LNCaP clone FGC (cell line): ENCODE data around the gene SHF.
A peak's percentile ranks its signal among the peaks of the same experiment; 100 is the strongest.
"Not testable (repeated sequence)": the region's sequence is repeated elsewhere in the genome, so short reads cannot be mapped to it uniquely, and the experiment has no call there.

Experiments used
- DNase-seq: peaks from one replicate; pipeline ENCODE4 v3.0.0-alpha.2; 2011; ENCODE audit warnings: low read depth
- H3K4me3 ChIP-seq: 2 replicates; pipeline ENCODE4 v1.5.1; 2011; ENCODE audit warnings: mild to moderate bottlenecking, low read depth, low read length, control low read depth
- TF ChIP-seq, protein P1 (sequence below): IDR thresholded peaks from 2 replicates; pipeline ENCODE4 v1.5.1; 2012; ENCODE audit warnings: mild to moderate bottlenecking; ENCODE audit not compliant: control insufficient read depth, insufficient read depth; ENCODE audit errors: extremely low read depth

SHF gene

DNA sequence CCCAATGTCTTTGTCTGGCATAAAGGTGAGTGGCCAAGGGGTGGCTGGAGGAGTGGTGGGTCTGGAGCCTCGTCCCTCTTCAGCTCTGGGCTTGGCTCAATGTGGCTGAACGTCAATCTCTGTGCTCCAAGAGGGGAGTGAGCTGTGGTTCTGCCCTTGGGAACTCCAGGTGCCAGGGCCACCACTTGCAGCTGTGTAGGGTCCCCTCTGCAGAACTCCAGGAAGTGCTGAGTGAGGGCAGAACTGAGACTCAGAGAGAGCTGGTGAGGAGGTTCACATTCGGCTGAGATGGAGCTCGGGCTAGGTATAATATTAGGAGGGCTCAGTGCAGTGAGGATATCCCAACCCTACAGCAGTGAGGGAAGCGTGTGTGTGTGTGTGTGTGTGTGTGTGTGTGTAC, 46.4 kb downstream of the SHF start:
- TF ChIP-seq, protein P1, sequence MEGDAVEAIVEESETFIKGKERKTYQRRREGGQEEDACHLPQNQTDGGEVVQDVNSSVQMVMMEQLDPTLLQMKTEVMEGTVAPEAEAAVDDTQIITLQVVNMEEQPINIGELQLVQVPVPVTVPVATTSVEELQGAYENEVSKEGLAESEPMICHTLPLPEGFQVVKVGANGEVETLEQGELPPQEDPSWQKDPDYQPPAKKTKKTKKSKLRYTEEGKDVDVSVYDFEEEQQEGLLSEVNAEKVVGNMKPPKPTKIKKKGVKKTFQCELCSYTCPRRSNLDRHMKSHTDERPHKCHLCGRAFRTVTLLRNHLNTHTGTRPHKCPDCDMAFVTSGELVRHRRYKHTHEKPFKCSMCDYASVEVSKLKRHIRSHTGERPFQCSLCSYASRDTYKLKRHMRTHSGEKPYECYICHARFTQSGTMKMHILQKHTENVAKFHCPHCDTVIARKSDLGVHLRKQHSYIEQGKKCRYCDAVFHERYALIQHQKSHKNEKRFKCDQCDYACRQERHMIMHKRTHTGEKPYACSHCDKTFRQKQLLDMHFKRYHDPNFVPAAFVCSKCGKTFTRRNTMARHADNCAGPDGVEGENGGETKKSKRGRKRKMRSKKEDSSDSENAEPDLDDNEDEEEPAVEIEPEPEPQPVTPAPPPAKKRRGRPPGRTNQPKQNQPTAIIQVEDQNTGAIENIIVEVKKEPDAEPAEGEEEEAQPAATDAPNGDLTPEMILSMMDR, result no peak
- H3K4me3 ChIP-seq, result no peak overlapping the region
- DNase-seq, result no peak

DNA sequence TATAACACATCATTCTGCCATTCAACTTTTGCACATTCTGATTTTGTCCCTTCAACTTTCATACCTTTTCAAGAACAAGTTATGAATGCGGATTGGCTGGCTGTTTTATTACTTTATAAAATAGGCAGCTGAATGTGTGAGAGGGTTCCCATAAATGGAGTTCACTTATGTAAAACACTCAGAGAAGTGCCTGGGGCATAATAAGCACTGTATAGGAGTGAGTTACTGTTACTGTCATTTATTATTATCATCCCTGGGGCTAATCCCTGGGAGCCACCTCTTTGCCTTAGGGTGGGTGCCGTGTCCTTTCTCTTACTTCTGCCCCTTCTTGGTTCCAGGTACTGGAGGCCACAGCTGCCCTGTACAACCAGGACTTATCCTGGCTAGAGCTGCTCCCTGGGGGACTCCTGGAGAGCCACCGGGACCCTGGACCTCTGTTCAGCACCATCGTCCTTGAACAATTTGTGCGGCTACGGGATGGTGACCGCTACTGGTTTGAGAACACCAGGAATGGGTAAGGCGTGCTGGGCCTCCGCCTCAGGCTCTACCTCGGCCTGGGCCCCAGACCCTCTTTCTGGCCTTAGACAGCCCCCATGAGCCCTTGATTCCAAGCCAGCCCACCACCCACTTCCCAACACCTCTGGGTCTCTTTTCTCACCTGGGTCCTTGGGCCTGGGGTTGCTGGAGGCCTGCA, 47.1 kb downstream of the SHF start:
- TF ChIP-seq, protein P1, result no peak
- no peak for DNase-seq
- H3K4me3 ChIP-seq, result no peak overlapping the region

DNA sequence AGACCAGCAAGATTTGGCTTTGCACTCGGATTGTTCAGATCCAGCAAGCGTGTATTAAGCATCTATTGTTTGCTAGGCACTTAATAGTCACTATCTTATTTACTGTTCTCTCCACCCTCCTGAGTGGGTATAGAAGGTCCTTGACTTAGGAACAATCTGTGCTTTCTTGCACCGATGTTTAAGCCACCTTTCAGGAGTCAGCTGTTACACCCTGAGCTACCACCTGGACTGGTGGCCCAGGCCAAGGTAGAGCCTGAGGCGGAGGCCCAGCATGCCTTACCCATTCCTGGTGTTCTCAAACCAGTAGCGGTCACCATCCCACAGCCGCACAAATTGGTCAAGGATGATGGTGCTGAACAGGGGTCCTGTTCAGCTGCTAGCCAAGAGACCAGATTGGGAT, 48.0 kb downstream of the SHF start:
- DNase-seq, result peak; percentile 70
- TF ChIP-seq, protein P1, result no peak
- no peak overlapping the region for H3K4me3 ChIP-seq

DNA sequence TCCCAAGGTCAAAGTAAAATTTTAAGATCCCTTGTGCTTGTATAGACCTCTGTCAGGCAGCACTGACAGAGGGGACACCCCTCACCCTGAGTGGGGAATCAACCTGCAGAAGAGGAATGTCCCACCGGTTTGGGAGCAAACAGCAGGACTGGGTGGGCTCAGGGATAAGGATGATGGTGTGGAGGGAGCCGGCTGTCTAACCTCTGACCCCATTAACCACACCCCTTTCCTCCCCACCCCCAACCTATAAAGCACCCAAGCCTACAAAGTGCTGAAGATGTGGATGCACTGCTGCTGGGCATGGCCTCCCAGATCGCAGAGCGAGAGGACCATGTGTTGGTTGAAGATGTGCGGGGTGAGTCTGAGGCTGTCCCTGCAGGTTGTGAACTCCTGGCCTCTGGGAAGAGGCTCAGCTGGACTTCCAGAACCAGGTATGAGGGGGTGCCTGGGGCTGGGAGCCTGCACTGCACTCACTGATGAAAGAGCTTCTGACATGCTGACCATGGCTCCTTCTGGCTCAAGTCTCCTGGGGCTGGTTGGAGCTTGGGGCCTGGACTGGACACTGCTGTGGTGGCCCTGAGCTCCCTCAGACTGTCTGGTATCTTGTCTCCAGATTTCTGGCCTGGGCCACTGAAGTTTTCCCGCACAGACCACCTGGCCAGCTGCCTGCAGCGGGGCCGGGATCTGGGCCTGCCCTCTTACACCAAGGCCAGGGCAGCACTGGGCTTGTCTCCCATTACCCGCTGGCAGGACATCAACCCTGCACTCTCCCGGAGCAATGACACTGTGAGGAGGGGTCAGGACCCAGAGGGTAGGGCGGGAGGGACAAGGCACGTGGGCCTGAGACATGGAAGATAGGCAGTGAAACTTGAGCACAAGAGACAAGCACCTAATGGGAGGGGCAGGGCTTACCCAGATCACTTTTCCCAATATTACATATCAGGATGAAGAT, 48.7 kb downstream of the SHF start:
- TF ChIP-seq, protein P1, result no peak
- H3K4me3 ChIP-seq, result no peak overlapping the region
- no peak for DNase-seq

DNA sequence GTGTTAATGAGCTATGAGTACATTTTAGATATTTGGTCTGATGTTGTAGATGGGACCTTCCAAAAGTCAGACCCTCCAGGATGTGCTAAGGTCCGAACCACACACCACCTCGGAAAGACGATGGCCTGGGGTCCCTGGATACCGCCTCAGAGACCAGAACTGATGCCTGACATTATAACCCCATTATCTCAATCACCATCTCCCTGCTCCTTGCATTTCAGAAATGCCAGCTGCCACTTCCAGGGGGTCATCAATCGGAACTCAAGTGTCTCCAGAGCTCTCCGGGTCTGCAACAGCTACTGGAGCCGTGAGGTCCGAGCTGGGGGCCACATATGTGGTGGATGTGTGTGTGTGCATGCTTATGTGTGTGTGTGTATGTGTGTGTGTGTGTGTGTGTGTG, 50.1 kb downstream of the SHF start:
- TF ChIP-seq, protein P1, result no peak
- DNase-seq, result no peak
- H3K4me3 ChIP-seq, result no peak overlapping the region

DNA sequence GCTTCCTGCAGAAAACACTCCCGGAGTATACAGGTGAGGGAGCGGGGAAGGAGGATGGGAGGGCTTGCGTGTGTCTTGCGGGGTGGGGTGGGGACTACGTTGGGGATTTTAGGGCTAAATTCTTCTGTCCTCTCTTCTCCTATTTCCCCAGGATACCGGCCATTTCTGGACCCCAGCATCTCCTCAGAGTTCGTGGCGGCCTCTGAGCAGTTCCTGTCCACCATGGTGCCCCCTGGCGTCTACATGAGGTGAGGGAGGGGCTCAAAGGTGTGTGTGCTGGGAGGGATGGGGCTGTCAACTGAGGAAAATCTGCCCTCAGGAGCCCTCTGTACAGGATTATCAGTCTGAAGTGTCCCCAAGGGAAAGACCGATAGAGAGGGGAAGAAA, 51.4 kb downstream of the SHF start:
- no peak overlapping the region for H3K4me3 ChIP-seq
- TF ChIP-seq, protein P1, result peak; percentile 21; the same call in 1 of the 2 replicates
- DNase-seq, result no peak

DNA sequence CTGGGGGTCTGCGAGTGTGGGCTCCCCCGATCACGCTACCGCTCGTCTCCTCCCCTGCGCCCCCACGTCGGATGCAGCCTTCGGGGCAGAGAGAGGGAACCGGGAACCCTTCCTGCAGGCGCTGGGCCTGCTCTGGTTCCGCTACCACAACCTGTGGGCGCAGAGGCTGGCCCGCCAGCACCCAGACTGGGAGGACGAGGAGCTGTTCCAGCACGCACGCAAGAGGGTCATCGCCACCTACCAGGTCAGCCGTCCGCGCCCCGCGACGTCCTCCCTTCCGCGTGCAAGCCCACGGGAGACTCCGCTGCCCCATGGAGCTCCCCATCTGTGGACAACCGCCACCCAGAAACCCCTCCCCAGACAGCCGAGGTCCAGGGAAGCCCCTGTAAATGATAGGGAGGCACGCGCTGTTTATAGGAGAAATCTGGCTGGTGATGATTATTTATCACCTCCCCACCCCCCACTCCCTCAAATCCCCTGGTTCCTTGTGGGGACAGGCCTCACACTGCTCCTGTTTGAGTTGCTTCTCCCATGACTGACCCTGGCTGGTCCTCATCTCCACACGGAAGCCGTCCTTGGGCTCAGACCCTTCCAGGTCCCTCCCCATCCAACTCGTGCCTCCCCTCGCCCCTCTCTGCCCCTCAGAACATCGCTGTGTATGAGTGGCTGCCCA, 51.9 kb downstream of the SHF start:
- H3K4me3 ChIP-seq, DNase-seq: not testable (repeated sequence)
